Smooth muscle cell (in vitro differentiated cells): Measurements from ENCODE around the gene GADD45B. TPM values are rescaled to one million over a fixed set of nuclear protein-coding genes. Genes with fewer than 3 reads are reported as not detected.

Experiments used
- DNase-seq: peaks from one replicate; lab custom pipeline; 2025; ENCODE audit not compliant: unreplicated experiment; lab: John Stamatoyannopoulos, UW
- H2AFZ ChIP-seq: fragments of 200-600 bp; sonication (generic); 2 replicates; pipeline ENCODE4 v1.6.0; 2016; ENCODE audit warnings: antibody characterized with exemption, low read depth, mild to moderate bottlenecking
- H3F3A ChIP-seq: fragments of 200-600 bp; sonication (generic); 2 replicates; pipeline ENCODE4 v1.6.0; 2017; ENCODE audit warnings: antibody characterized with exemption, low read depth
- H3K27ac ChIP-seq: fragments of 200-600 bp; sonication (generic); 2 replicates; pipeline ENCODE4 v1.5.1; 2016; ENCODE audit warnings: low read depth, mild to moderate bottlenecking
- H3K27me3 ChIP-seq: fragments of 200-600 bp; sonication (generic); 2 replicates; pipeline ENCODE4 v1.6.1; 2016; ENCODE audit warnings: low read depth, mild to moderate bottlenecking
- H3K36me3 ChIP-seq: fragments of 200-600 bp; sonication (generic); 2 replicates; pipeline ENCODE4 v1.5.1; 2016; ENCODE audit warnings: low read depth
- H3K4me1 ChIP-seq: fragments of 200-600 bp; sonication (generic); 2 replicates; pipeline ENCODE4 v1.5.1; 2016; ENCODE audit warnings: low read depth
- H3K4me2 ChIP-seq: fragments of 200-600 bp; sonication (generic); 2 replicates; pipeline ENCODE4 v1.6.0; 2016; ENCODE audit warnings: mild to moderate bottlenecking
- H3K4me3 ChIP-seq: fragments of 200-600 bp; sonication (generic); 2 replicates; pipeline ENCODE4 v1.5.1; 2016; ENCODE audit warnings: mild to moderate bottlenecking
- H3K79me2 ChIP-seq: fragments of 200-600 bp; sonication (generic); 2 replicates; pipeline ENCODE4 v1.6.0; 2016; ENCODE audit warnings: low read depth, mild to moderate bottlenecking
- H3K9ac ChIP-seq: fragments of 200-600 bp; sonication (generic); 2 replicates; pipeline ENCODE4 v1.6.0; 2016; ENCODE audit warnings: low read depth
- H3K9me3 ChIP-seq: fragments of 200-600 bp; sonication (generic); replicated peaks from 2 replicates; pipeline ENCODE4 v1.5.1; 2016; ENCODE audit warnings: low read depth
- H4K20me1 ChIP-seq: fragments of 200-600 bp; sonication (generic); 2 replicates; pipeline ENCODE4 v1.6.0; 2016; ENCODE audit warnings: low read depth
- CTCF ChIP-seq: fragments of 200-600 bp; sonication (generic); IDR thresholded peaks from 2 replicates; pipeline ENCODE4 v1.5.1; 2017; ENCODE audit warnings: borderline replicate concordance, mild to moderate bottlenecking, antibody characterized with exemption; ENCODE audit not compliant: insufficient read depth, poor library complexity, severe bottlenecking
- WGBS: methylation state at CpG from one replicate; pipeline ENCODE4 v1.1.7; 2016; ENCODE audit warnings: low lambda C conversion rate; 5-methylcytosine and 5-hydroxymethylcytosine counted together
- polyA plus RNA-seq: library from polyadenylated mRNA; unstranded; fragments of >200 nt; fragmentation: Nextera tagmentation; extraction: Ambion mirVana; gene quantifications from 2 replicates; pipeline ENCODE4 v1.2.1, GENCODE V29; 2016
- total RNA-seq: library from RNA; depleted of rRNA; stranded (reverse); fragments of >200 nt; gene quantifications from 2 replicates; pipeline ENCODE4 v1.2.3, GENCODE V29; 2014

Gene GADD45B
- total and polyA plus RNA-seq, 2 experiments from 2014 or later = 252 to 533 TPM

DNA sequence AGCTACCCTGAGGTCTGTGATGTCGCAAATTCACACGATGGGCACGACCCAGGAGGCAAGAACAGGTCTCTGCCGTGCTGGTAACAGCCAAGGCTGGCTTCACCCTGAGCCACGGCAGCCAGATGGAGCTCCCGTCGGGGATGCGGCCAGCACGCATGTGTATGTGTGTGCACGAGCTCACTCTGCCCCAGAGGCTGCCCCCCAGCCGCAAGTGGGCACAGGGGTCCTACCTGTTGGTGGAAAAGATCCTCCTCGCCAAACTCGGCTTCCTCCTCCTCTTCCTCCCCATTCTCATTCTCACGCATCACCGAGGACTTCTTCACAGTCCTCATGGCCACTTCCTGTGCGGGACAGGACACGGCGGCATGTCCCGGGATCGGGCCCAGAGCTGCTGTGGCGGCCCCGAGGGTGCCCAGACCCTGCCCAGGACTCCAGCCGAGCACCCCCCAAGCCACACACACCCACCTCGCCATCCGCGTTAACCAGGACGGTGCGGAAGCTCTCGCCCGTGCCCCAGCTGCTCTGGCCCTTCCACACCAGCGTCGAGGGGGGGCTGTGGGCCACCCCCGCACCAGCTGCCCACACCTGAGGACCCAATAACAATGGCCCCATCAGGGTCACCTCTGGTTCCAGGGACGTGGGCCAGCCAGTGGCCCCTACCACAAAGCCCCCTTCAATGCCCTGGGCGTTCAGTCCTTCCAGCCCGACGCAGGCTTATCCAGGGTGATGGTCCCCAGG lies 44.4 kb upstream of the GADD45B start:
- Histone ChIP-seq H3K27me3 (no peaks in the 10 kb centered on the region), H3K4me1 (peaks cover 9% of the 10 kb centered on the region), H3K4me3 (no peak overlapping the region), H3K36me3 (no peaks in the 10 kb centered on the region), H3K79me2 (peaks cover 8% of the 10 kb centered on the region), H3K9me3 (no peaks in the 10 kb centered on the region), H4K20me1 (peaks cover 5% of the 10 kb centered on the region), H3K9ac (no peak overlapping the region), H2AFZ (no peak overlapping the region), H3F3A (peaks cover 6% of the 10 kb centered on the region), H3K4me2 (no peak overlapping the region), H3K27ac (no peak overlapping the region)
- DNase-seq = no peak
- WGBS = over 99% methylated on average over 36 of the region's 37 CpGs
- TF ChIP-seq CTCF = no peak

DNA sequence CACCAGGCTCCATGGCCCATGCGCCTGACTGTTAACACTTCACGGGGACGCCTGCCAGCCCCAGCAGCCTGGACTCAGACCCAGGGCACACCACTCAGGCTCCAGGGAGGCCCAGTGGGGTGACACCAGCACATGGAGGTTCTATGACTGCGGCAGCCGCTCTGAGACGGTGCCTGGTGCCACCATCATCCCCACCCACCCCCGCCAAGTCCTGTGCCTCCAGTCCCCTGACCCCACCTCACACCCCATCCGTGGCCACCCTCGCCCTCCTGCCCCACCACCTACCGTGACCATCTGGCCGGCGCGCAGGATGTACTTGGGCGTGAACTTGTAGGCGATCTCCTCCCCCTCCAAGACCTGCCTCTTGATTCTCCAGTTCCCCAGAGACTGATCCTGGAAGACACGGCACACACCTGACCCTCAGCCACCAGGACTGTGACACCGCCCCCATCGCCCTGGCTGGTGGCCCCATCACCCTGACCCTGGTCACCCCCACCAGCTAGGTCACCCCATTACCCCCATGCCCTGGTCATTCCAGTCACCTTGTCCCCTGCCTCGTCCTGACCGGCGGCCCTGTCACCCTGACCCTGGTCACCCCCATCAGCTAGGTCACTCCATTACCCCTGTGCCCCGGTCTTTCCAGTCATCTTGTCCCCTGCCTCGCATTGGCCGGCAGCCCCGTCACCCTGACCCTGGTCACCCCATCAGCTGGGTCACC lies 43.6 kb upstream of the GADD45B start:
- WGBS = 98% methylated on average over 19 of the region's 25 CpGs
- H3K27ac ChIP-seq = no peak overlapping the region
- no peak overlapping the region for H2AFZ ChIP-seq
- H4K20me1 ChIP-seq = no peaks in the 10 kb centered on the region
- no peak for DNase-seq
- no peaks in the 10 kb centered on the region for H3K36me3 ChIP-seq
- TF ChIP-seq CTCF = no peak
- no peak overlapping the region for H3K9ac ChIP-seq
- H3K4me1 ChIP-seq = peaks cover 5% of the 10 kb centered on the region
- no peaks in the 10 kb centered on the region for H3K9me3 ChIP-seq
- peaks cover 6% of the 10 kb centered on the region for H3F3A ChIP-seq
- peaks cover under 1% of the 10 kb centered on the region for H3K79me2 ChIP-seq
- H3K4me2 ChIP-seq = no peak overlapping the region
- no peak overlapping the region for H3K4me3 ChIP-seq
- no peaks in the 10 kb centered on the region for H3K27me3 ChIP-seq

GRCh38 chr19:2433854-2434253 lies 42.1 kb upstream of the GADD45B start:
- no peak for DNase-seq
- Histone ChIP-seq H3K4me2 (no peak overlapping the region), H3F3A (no peaks in the 10 kb centered on the region), H4K20me1 (no peaks in the 10 kb centered on the region), H3K9me3 (no peaks in the 10 kb centered on the region), H3K9ac (no peak overlapping the region), H3K4me3 (no peak overlapping the region), H3K27me3 (no peaks in the 10 kb centered on the region), H3K79me2 (no peaks in the 10 kb centered on the region), H3K27ac (no peak overlapping the region), H3K4me1 (no peaks in the 10 kb centered on the region), H3K36me3 (no peaks in the 10 kb centered on the region), H2AFZ (no peak overlapping the region)
- WGBS = 100% methylated on average over 18 of the region's 30 CpGs
- TF ChIP-seq CTCF = no peak
